GM21825 (cell line): Measurements from ENCODE around the gene KIRREL2.
"Not testable (repeated sequence)": the region's sequence is repeated elsewhere in the genome, so short reads cannot be mapped to it uniquely, and the experiment has no call there.

Experiments
- ATAC-seq: cut with Tn5 transposase; IDR thresholded peaks from one replicate; pipeline ENCODE4 v1.9.1; 2021; ENCODE audit warnings: mild to moderate bottlenecking, moderate library complexity; ENCODE audit not compliant: unreplicated experiment

KIRREL2 gene

DNA sequence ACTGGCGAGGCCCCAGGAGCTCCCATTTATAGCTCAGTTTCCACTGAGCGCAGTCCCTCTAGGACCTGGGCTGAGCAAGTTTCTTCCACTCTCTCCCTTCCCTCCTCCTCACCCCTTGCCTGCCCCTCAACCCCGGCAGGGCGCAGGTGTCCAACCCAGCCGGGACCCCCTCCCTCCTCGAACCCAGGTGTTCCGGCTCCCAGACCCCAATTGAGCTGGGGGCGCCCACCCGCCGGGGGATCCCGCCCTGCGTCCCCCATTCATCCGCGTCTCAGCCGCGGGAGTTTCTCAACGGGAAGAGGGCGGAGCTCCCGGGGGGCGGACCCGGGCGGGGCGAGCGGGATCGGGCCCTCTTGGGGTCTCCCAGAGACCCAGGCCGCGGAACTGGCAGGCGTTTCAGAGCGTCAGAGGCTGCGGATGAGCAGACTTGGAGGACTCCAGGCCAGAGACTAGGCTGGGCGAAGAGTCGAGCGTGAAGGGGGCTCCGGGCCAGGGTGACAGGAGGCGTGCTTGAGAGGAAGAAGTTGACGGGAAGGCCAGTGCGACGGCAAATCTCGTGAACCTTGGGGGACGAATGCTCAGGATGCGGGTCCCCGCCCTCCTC is at the start of gene KIRREL2:
TSS of gene KIRREL2 (plus strand) at position 366 of the 604 bp plus-strand sequence. CDS start at position 575, 209 bp downstream.
- ATAC-seq = no peak

DNA sequence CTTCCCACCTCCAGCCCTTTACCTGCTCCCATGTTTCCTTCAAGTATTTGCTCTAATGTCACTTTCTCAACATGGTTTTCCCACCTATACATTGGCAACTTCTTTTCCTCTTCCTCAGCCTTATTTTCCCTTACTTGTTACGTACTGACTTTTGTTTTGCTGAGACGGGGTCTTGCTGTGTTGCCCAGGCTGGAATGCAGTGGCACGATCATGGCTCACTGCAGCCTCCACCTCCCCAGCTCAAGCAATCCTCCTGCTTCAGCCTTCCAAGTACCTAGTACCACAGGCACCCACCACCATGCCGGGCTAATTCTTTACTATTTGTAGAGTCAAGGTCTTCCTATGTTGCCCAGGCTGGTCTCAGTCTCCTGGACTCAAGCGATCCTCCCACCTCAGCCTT is 49.1 kb upstream of the KIRREL2 start:
- no peak for ATAC-seq

DNA sequence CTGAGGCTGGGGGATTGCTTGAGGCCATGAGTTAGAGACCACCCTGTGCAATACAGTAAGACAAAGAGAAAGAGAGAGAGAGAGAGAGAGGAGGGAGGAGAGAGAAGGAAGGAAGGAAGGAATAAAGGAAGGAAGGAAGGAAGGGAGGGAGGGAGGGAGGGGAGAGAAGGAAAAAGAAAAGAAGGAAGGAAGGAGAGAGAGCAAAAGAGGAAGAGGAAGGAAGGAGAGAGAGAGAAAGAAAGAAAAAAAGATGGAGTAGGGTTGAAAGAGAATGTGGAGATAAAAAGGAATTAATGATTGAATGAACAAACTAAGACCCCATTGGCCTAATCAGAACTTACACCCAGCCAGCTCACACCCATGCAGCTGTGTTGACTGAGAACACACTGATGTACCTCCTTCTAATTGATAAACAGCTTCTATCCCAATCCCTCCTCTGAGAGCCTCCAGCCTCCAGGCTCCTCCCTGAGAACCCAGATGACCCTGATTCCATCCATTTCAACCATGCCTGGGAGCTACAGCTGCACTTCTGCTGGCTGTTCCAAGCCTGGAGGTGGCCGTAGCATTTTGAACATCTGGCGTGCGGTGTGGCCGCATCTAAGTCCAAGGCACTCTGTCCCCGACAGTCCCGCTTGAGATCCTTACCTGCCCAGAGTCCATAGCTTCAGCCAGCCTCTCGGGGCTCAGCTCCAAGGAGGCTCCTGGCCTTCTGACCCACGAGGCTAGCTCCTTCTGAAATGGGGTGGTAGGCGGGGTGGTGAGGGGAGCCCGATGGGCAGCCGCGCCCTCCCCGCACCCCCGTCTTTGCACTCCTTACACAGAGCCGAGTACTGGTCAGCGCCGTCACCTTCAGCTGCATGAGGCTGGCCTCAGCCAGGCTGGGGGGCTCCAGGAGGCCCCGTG is 45.1 kb upstream of the KIRREL2 start:
- no peak for ATAC-seq

DNA sequence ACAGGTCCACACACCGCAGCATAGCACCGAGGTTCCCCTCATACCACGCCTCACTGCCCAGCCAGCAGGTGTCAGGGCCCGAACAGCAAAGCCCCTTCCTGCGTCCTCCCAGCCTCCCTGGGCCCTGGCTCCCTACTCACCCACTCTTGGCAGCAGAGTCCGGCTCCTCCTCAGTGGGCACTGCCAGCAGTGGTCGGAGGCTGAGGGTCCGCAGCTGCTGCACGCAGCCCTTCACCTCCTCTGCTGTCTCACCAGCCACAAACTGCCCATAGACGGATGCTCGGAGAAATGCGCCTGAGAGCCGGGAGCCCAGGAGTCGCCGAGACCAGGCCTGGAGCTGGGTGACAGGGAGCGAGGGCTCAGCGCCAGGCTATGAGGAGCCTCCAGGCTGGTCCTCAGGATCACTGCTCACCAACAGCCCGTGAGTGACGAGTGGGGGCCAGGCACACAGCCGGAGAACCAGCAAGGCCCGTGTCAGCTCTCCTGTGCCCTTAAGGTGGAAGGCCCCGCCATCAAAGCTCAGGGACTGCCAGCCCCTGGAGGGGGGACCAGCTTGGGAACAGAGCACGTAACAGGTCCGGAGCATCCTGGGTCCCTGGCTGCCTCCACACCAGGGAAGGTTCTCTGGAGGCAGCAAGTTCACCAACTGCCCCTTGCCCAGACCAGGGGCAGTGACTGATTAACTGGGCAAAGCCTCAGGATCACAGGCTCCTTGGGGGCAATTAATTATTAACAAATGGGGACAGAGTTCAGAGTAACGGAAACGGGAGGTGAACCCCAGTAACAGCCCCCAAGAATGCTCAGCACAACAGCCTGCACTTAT is 44.3 kb upstream of the KIRREL2 start, which contains the start of gene PRODH2:
TSS of gene PRODH2 (minus strand) at position 626 of the 823 bp plus-strand sequence. CDS start at position 586, 40 bp downstream.
- no peak for ATAC-seq

DNA sequence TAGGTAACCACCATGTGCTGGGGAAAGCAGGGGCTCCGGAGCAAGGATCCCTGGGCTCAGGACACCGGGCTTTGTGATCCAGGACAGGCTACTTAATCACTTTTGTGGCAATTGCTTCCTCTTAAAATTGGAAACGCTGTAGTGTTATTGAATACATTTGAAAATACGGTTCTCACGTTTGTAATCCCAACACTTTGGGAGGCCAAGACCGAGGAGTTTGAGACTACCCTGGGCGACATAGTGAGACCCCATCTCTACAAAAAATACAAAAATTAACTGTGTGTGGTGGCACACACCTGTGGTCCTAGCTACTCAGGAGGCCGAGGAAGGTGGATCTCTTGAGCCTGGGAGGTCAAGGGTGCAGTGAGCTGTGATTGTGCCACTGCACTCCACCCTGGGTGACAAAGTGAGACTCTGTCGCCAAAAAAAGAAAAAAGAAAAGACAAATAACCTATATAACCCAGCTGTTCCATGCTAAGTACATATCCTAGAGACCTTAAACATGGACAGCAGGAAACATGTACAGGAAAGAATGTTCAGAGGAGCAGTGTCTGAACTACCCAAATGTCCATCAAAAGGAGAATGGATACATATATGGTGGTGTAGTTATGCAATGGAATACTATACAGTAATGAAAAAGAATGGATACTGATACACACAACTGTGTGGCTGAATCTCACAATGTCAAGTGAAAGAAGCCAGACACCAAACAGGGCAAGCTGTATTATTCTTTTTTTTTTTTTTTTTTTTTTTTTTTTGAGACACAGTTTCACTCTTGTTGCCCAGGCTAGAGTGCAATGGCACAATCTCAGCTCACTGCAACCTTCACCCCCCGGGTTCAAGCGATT is 43.4 kb upstream of the KIRREL2 start:
- ATAC-seq = no peak

DNA sequence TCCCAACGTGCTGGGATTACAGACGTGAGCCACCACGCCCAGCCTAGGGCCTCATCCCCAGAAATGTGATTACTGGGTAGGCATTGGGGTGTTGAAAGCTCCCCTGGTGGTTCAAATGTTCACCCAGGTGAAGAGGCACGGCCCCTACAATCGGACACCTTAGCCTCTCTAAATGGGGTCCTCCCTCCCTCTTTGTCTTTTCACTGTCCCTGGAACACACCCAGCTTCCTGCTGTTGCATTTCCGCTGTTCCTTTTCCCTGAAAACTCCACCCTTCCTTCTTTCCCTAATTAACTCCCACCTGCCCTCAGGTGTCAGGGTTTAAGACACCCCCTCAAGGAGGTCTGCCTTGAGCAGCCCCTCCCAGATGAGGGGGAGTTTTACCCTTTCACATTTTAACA is 40.4 kb upstream of the KIRREL2 start:
- ATAC-seq = no peak

DNA sequence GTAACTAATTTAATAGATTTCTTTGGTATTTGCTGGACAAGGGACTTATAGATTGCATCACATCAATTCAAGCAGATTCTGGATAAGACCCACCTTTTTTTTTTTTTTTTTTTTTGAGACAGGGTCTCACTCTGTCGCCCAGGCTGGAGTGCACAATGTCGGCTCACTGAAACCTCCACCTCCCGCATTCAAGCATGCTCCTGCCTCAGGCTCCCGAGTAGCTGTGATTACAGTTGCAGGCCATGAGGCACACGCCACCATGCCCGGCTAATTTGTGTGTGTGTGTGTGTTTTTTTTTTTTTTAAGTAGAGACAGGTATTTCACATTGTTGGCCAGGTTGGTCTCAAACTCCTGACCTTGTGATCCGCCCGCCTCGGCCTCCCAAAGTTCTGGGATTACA is 39.9 kb upstream of the KIRREL2 start:
- no peak for ATAC-seq

DNA sequence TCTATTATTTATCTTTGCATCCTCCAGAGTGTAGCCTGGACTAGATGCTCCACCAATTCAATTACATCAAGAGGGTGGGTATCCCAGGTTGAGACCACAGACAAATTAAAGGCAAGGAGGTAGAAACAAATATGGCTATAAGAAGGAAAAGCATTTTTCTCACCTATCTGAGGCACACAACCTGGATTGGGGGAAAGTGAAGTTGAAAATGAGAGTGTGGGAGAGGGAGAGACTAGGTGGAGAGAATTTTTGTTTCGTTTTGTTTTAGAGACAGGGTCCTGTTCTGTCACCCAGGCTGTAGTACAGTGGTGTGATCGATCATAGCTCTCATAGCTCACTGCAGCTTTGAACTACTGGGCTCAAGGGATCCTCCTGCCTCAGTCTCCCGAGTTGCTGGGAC is 38.3 kb upstream of the KIRREL2 start:
- no peak for ATAC-seq

DNA sequence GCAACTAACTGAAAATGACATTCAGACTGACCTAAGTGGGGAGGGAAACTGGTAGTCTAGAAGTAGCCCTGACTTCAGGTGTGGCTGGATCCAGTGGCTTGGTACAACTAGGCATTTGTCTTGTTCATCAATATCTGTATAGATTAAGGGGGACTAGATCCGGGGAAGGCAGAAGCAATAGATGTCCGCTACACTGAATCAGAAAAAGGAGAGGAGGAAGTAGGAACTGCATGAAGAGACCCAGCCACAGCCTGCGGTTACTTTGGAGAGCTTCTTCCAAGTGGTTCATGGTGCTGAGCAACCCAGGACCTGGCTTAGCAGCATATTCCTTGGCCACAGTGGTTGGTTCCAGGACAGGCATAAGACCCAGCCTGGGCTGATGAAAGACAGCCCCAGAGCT is 34.1 kb upstream of the KIRREL2 start:
- ATAC-seq = no peak

DNA sequence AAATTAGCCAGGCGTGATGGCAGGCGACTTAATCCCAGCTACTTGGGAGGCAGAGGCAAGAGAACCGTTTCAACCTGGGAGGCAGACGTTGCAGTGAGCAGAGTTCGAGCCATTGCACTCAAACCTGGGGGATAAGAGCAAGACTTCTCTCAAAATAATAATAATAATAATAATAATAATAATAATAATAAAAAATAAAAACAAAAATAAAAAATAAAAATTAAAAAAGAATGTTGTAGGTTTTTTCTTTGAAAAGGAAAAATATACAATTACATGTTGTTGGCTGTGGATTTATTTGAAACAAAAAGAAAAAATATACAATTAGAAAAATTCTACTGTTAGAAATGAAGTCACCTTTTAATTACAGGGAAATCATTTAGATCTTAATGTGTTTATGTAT is 32.6 kb upstream of the KIRREL2 start:
- ATAC-seq = no peak

DNA sequence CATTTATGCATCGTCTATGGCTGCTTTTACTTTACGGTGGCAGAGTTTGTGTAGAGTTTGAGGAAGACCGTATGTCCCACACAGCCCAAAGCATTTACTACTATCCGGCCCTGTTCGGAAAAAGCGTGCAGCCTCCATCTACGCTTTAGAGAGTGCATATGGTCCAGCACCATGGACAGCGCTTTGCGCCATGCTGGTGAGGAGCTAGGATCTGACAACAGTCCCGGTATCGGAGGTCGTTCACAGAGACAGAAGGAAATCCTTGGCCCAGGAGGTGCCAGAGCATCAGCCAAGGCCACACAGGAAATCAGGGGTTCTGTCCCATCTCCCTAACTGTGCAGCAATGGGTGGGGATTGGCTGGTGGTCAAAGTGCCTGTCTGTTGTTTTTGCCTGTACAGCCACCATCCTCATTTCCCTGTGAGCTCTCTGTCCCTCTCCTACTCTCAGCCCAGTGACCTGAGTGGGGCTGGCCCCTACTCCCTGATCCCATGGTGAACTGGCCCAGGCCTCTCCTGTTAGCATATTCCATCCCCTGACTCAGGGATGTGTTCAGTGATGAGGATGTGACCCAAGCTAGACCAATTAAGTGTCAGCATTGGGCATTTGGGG is 27.9 kb upstream of the KIRREL2 start:
- ATAC-seq = no peak

DNA sequence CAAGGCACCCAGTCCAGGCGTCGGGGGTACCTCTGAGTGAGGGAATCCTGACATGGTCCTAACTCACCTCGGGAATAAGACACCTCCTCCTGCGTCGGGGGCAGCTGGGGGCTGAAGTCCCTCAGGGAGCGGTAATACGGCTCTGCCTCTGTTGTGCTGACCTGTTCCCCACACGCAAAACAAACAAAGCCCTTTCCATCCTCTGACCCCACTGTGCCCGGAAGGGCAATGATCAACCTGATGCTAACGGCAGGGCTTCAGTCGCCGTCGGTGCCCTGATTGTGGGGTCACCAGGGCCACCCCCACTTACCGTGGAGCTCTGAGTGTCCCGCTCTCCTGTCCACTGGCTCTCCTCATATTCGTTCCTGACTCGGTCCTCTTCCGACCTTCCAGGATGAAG is 25.7 kb upstream of the KIRREL2 start:
- no peak for ATAC-seq

DNA sequence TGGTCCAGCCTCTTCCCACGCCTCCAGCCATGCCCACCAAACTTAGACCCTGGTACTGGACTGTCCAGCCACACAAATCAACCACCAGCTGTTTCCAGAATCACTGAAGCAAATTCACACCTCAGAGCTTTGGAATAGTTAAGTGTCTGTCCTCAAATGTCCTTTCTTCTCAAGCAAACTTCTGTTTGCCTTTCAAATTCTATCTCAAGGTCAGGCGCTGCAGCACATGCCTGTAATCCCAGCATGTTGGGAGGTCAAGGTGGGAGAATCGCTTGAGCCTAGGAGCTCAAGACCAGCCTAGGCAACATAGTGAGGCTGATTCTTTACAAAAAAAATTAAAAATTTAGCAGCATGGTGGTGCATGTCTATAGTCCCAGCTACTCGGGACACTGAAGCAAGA is 24.7 kb upstream of the KIRREL2 start:
- ATAC-seq = no peak

DNA sequence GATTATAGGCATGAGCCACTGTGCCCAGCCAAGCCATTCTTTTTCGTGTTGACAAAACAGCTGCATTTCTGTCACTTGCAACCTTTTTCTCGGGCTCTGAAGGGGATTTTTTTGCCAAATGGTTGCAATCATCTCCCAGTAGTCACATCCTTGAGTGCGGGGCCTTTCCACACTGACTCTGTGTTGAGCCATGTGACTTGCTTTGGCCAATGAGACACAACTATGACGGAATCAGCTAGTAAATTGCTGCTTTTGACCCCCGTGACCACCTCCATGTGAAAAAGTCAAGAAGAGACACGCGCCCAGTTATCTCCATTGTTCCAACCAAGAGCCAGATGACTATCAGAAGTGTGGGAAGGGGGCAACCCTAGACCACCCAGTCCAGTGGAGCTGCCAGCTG is 22.7 kb upstream of the KIRREL2 start:
- no peak for ATAC-seq

DNA sequence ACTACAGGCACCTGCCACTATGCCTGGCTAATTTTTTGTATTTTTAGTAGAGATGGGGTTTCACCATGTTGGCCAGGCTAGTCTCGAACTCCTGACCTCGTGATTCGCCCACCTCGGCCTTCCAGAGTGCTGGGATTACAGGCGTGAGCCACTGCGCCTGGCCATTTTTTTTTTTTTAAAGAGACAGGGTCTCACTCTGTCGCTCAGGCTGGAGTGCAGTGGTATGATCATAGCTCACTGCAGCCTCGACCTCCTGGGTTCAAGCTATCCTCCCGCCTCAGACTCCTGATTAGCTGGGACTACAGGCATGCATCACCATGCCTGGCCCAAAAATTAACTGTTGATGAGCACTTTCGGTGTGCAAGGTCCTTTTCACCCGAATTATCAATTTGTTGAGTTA is 20.6 kb upstream of the KIRREL2 start:
- not testable (repeated sequence) for ATAC-seq

DNA sequence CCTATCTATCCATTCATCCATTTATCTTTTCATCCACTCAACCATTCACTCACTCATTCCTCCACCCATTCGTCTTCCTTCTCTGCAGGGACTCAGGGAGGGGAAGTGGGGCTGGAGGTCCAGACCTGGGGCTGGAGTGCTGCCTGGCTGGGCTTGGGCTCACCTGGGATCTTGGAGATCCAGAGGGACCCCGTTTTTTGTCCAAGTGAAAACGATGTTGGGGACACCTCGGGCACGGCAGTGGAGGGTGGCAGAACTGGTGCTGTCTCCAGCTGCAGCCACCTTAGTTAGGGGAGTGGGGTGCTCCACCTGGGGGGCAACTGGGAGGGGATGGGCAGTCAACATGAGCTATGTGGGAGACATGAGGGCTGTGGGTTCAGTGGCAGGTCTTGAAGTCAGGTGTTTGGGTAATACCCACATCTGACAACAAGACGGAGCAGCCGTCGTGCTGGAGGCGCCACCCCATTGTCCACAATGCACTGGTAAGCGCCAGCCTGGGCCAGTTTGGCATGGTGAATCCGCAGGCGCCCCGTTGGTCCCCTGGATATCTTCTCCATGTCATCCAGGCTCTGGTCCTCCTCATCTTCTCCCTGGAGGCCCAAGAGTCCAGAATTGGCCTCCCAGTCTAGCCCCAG is 14.6 kb upstream of the KIRREL2 start:
- no peak for ATAC-seq

DNA sequence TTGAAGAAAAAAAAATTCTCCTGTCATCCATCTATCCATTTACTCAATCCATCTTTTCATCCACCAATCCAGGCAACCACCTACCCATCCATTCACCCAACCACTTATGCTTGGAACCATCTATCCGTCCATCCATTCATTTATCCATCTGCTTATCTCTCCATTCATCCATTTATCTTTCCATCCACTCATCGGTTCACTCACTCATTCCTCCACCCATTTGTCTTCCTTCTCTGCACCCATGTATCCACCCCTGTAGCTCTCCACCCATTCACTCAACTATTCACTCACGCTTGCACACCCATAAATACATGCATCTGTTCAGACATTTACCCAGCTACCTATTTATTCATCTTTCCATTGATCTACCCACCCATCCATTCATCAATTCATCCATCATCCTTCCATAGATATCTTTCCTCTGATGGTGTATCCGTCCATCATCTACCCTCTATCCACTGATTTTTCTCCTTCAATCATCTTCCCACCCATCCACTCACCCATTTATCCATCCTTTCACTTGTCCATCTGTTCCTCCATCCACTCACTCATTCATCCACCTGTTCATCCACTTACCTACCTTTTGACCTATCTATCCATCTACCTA is 13.9 kb upstream of the KIRREL2 start:
- ATAC-seq = no peak

DNA sequence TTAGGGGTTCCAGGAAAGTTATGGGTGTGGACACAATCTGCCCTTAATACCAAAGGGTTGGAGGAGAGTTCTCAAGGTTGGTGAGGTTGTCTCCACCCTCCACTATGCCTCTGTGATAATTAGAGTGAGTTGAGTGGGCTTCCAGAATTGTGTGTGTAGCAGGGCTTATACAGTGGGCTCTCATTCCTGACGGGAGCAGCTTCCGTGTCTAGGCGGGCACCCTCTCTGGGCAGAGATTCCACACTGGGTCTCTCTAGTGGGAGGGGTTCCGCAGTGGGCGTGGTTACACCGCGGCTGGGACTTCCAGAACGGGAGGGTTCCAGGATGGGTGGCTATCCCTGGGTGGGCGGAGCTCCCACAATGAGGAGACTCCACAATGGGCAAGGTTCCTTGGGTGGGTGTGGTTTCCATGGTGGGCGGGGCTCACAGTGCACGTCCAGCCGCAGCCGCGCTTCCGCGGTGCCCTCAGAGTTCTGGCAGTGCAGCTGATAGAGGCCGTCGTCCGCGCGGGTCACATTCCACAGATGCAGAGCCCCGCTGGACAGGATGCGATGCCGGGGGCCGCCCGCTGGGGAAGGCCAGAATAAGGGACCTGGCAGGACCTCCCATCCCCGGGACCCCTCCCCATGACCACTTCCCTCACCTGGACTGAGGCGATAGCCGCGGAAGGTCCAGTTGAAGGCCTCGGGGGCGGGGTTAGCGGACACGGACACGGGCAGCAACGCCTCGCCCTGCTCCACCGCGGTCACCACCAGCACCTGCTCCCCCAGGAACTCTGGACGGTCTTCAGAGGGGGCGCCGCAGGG is 12.8 kb upstream of the KIRREL2 start:
- ATAC-seq = no peak
